PFSK-1 (cell line): Measurements from ENCODE around the gene GALNTL6.

Experiments used
- FOXP2 ChIP-seq: optimal IDR thresholded peaks from 2 replicates; pipeline ENCODE3; 2011; ENCODE audit warnings: borderline replicate concordance, control low read depth, inconsistent platforms; ENCODE audit not compliant: insufficient read depth; ENCODE audit errors: extremely low read length, extremely low read depth
- POLR2AphosphoS5 ChIP-seq: IDR thresholded peaks from 2 replicates; pipeline ENCODE4 v1.6.1; 2012; ENCODE audit warnings: low read depth, mild to moderate bottlenecking, control low read depth, low read length, moderate library complexity
- REST ChIP-seq, 2 experiments: IDR thresholded peaks; 2 replicates each; pipeline versions ENCODE4 v1.6.1 to v1.8.0; 2011 to 2012; ENCODE audit warnings: low read depth in 2 of 2, low read length in 2 of 2, control low read depth in 1 of 2, inconsistent platforms in 1 of 2, mild to moderate bottlenecking in 1 of 2, moderate library complexity in 1 of 2; ENCODE audit not compliant: insufficient read depth in 1 of 2
- SIN3A ChIP-seq: IDR thresholded peaks from 2 replicates; pipeline ENCODE4 v1.6.1; 2012; ENCODE audit warnings: mild to moderate bottlenecking, low read length, moderate library complexity, borderline replicate concordance; ENCODE audit not compliant: insufficient read depth
- TAF1 ChIP-seq: IDR thresholded peaks from 2 replicates; pipeline ENCODE4 v1.6.1; 2012; ENCODE audit warnings: low read length, control low read depth, borderline replicate concordance; ENCODE audit not compliant: insufficient read depth

The GALNTL6 gene

GRCh38 chr4:171793723-171794122 is 19.5 kb upstream of the GALNTL6 start:
- TF ChIP-seq POLR2AphosphoS5, result no peak
- no peak for TF ChIP-seq FOXP2
- TF ChIP-seq TAF1, result no peak
- TF ChIP-seq SIN3A, result no peak
- TF ChIP-seq REST (IDR thresholded peaks at IDR 0.05; ENCODE audit: insufficient read depth in 1 of 2, low read depth in 2 of 2, low read length in 2 of 2), result no peak

GRCh38 chr4:171794528-171794927 is 18.7 kb upstream of the GALNTL6 start:
- TF ChIP-seq TAF1 (no peak), POLR2AphosphoS5 (no peak), REST (IDR thresholded peaks at IDR 0.05; ENCODE audit: insufficient read depth in 1 of 2, low read depth in 2 of 2, low read length in 2 of 2) (no peak), SIN3A (no peak), FOXP2 (no peak)

- TF ChIP-seq TAF1, result no peak
- no peak for TF ChIP-seq SIN3A
Measured at GRCh38 chr4:171809854-171810253, 3.4 kb upstream of the GALNTL6 start.

- TF ChIP-seq FOXP2 (no peak), POLR2AphosphoS5 (no peak), REST (IDR thresholded peaks at IDR 0.05; ENCODE audit: insufficient read depth in 1 of 2, low read depth in 2 of 2, low read length in 2 of 2) (no peak), TAF1 (no peak), SIN3A (no peak)
Measured at GRCh38 chr4:171812333-171812664, 905 bp upstream of the GALNTL6 start.

- TF ChIP-seq FOXP2 (no peak), POLR2AphosphoS5 (no peak), SIN3A (no peak), REST (IDR thresholded peaks at IDR 0.05; ENCODE audit: insufficient read depth in 1 of 2, low read depth in 2 of 2, low read length in 2 of 2) (no peak), TAF1 (no peak)
Measured at GRCh38 chr4:171813526-171814250, 484 bp downstream of the GALNTL6 start.
